NT2/D1 (cell line): ENCODE measurements around the gene TMEM253.

Experiments used
- DNase-seq: peaks from one replicate; pipeline ENCODE4 v3.0.0-alpha.2; 2011; ENCODE audit warnings: low read depth, low spot score
- H3K27me3 ChIP-seq: 2 replicates; pipeline ENCODE4 v1.6.0; 2011; ENCODE audit warnings: mild to moderate bottlenecking; ENCODE audit not compliant: insufficient read length, insufficient read depth
- H3K36me3 ChIP-seq: 2 replicates; pipeline ENCODE4 v1.6.1; 2011; ENCODE audit warnings: mild to moderate bottlenecking, low read length, mixed read lengths; ENCODE audit not compliant: insufficient read depth, insufficient read length
- H3K4me1 ChIP-seq: 2 replicates; pipeline ENCODE4 v1.5.1; 2011; ENCODE audit not compliant: insufficient read depth, insufficient read length
- H3K4me3 ChIP-seq: 2 replicates; pipeline ENCODE4 v1.5.1; 2011; ENCODE audit warnings: low read depth; ENCODE audit not compliant: insufficient read length
- H3K9ac ChIP-seq: 2 replicates; pipeline ENCODE4 v1.6.0; 2011; ENCODE audit warnings: low read depth; ENCODE audit not compliant: insufficient read length
- H3K9me3 ChIP-seq: 2 replicates; pipeline ENCODE4 v1.5.1; 2011; ENCODE audit warnings: mild to moderate bottlenecking, low read length; ENCODE audit not compliant: insufficient read depth
- SUZ12 ChIP-seq: IDR thresholded peaks from 2 replicates; pipeline ENCODE4 v1.6.1; 2011; ENCODE audit not compliant: insufficient read length, insufficient read depth; ENCODE audit errors: extremely low read depth
- YY1 ChIP-seq: IDR thresholded peaks from 2 replicates; pipeline ENCODE4 v1.6.1; 2011; ENCODE audit not compliant: insufficient read length, insufficient read depth
- ZNF274 ChIP-seq: IDR thresholded peaks from 2 replicates; pipeline ENCODE4 v1.6.1; 2011; ENCODE audit warnings: mild to moderate bottlenecking, low read depth, low read length

The TMEM253 gene

GRCh38 chr14:21093018-21093417, 7.8 kb upstream of the TMEM253 start:
- Histone ChIP-seq H3K36me3 (peaks cover 54% of the 10 kb centered on the region), H3K9me3 (no peaks in the 10 kb centered on the region; the same call in 1 of the 2 replicates), H3K4me1 (peaks cover 9% of the 10 kb centered on the region), H3K4me3 (no peak overlapping the region), H3K27me3 (no peaks in the 10 kb centered on the region), H3K9ac (peak overlapping the region; percentile 72)
- TF ChIP-seq ZNF274: no peak
- TF ChIP-seq SUZ12: no peak
- no peak for TF ChIP-seq YY1
- DNase-seq: no peak

GRCh38 chr14:21093769-21094681, 6.8 kb upstream of the TMEM253 start:
- Histone ChIP-seq H3K27me3 (no peaks in the 10 kb centered on the region), H3K36me3 (peaks cover 44% of the 10 kb centered on the region), H3K9me3 (no peaks in the 10 kb centered on the region; the same call in 1 of the 2 replicates), H3K4me1 (peaks cover 9% of the 10 kb centered on the region), H3K9ac (peak overlapping the region; percentile 72), H3K4me3 (peak overlapping the region; percentile 29)
- TF ChIP-seq YY1 (no peak), SUZ12 (no peak), ZNF274 (no peak)
- peak; percentile 94 for DNase-seq

GRCh38 chr14:21095430-21096205, 5.2 kb upstream of the TMEM253 start:
- TF ChIP-seq ZNF274 (no peak), YY1 (no peak), SUZ12 (no peak)
- Histone ChIP-seq H3K4me3 (no peak overlapping the region), H3K4me1 (peaks cover 9% of the 10 kb centered on the region), H3K27me3 (no peaks in the 10 kb centered on the region), H3K9ac (no peak overlapping the region), H3K9me3 (no peaks in the 10 kb centered on the region; the same call in 1 of the 2 replicates), H3K36me3 (peaks cover 28% of the 10 kb centered on the region)
- DNase-seq: no peak

GRCh38 chr14:21096438-21096837, 4.4 kb upstream of the TMEM253 start:
- Histone ChIP-seq H3K36me3 (peaks cover 22% of the 10 kb centered on the region), H3K9me3 (no peaks in the 10 kb centered on the region; the same call in 1 of the 2 replicates), H3K27me3 (no peaks in the 10 kb centered on the region), H3K4me1 (peaks cover 11% of the 10 kb centered on the region), H3K4me3 (no peak overlapping the region), H3K9ac (no peak overlapping the region)
- TF ChIP-seq SUZ12 (no peak), ZNF274 (no peak), YY1 (no peak)
- no peak for DNase-seq

- H3K9ac ChIP-seq: peak overlapping the region; percentile 67
- H3K27me3 ChIP-seq: no peaks in the 10 kb centered on the region
- H3K4me3 ChIP-seq: peak overlapping the region; percentile 27
- no peaks in the 10 kb centered on the region; the same call in 1 of the 2 replicates for H3K9me3 ChIP-seq
- TF ChIP-seq ZNF274 (no peak), YY1 (no peak), SUZ12 (no peak)
- peaks cover 16% of the 10 kb centered on the region for H3K4me1 ChIP-seq
- DNase-seq: no peak
- peaks cover 16% of the 10 kb centered on the region for H3K36me3 ChIP-seq
Observed at GRCh38 chr14:21096978-21097635, 3.8 kb upstream of the TMEM253 start.

- no peak for DNase-seq
- TF ChIP-seq ZNF274 (no peak), YY1 (no peak)
- peak overlapping the region; percentile 27 for H3K4me3 ChIP-seq
- H3K27me3 ChIP-seq: no peaks in the 10 kb centered on the region
- H3K4me1 ChIP-seq: peaks cover 18% of the 10 kb centered on the region
- H3K9ac ChIP-seq: peak overlapping the region; percentile 67
- H3K9me3 ChIP-seq: no peaks in the 10 kb centered on the region
- H3K36me3 ChIP-seq: peaks cover 10% of the 10 kb centered on the region
Observed at GRCh38 chr14:21097636-21098075, 3.2 kb upstream of the TMEM253 start.
